GM08714 (cell line): ENCODE results near the gene RFX1.
A peak's percentile ranks its signal among the peaks of the same experiment; 100 is the strongest.
"Not testable (repeated sequence)": the region's sequence is repeated elsewhere in the genome, so short reads cannot be mapped to it uniquely, and the experiment has no call there.

Experiments
- H3K4me3 ChIP-seq: fragments of 200-500 bp; sonication (Bioruptor generic); 2 replicates; pipeline ENCODE4 v1.5.1; 2014; ENCODE audit warnings: mild to moderate bottlenecking, low read length, inconsistent platforms
- ZNF274 ChIP-seq: IDR thresholded peaks from 2 replicates; pipeline ENCODE4 v1.6.1; 2012; ENCODE audit warnings: mild to moderate bottlenecking, low read depth, low read length

RFX1 gene

DNA sequence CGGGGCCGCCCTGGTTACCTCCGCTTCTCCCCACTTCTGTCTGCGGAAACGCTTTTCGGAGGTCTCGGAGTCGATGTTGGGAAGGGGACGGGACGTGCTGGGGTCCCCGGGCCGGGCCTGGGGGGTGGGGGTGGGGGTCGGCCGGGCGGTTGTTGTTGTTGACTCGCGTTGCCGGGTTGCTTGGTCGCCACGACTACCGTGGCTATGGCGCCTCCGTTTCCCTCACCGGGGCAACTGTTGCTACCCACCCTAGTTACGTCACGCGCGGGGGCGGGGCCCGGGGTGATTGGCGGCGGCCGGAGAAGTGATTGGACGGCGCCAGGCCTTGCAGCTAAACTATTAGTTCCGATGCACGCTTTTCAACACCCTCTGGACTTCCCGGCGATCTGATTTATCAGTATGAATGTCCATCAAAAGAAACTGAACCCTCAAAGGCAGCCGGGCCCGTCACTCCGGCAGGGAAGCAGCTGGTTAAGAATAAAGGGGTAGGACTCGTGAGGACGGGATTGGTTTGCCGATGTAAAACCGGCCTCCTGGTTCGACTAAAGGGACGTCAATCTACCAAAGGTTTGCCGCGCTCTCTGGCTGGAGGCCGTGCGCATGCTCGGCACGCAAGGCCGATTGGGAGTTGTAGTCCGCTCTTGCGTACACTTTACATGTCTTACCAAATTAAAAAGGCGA, at the start of gene RFX1:
RFX1 (minus strand) TSS at position 236 of the 681 bp plus-strand sequence. CDS start 12,477 bp downstream, outside the sequence.
- peak within 1 kb of the TSS; percentile 68 for H3K4me3 ChIP-seq

GRCh38 chr19:14055396-14055795, 49.3 kb upstream of the RFX1 start:
- no peak overlapping the region for H3K4me3 ChIP-seq
- TF ChIP-seq ZNF274, result no peak

More for the DNA sequence above, at the start of gene RFX1:
- TF ChIP-seq ZNF274, result no peak

GRCh38 chr19:14054721-14055120, 48.6 kb upstream of the RFX1 start:
- no peak overlapping the region for H3K4me3 ChIP-seq
- no peak for TF ChIP-seq ZNF274

- no peak overlapping the region for H3K4me3 ChIP-seq
- no peak for TF ChIP-seq ZNF274
Observed at GRCh38 chr19:14054099-14054498, 48.0 kb upstream of the RFX1 start.

DNA sequence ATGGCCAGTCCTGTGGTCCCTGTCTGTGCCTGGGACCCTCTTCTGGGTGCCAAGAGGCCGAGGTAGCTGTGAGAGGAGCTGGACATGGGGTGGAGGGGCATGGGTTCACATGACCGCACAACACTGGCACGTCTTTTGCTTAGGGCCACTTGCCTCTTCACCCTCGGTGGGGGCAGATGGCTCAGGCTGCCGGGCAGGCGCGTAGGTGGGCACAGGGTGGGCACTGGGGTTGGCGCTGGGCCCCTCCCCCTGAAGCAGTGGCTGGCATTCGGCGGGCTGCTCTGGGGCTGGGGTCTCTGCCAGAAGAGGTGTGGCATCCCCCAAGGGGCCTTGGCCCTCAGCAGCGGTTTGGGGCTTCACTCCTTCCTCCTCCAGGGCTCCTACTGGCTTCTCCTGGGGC, 47.4 kb upstream of the RFX1 start:
- no peak overlapping the region for H3K4me3 ChIP-seq

DNA sequence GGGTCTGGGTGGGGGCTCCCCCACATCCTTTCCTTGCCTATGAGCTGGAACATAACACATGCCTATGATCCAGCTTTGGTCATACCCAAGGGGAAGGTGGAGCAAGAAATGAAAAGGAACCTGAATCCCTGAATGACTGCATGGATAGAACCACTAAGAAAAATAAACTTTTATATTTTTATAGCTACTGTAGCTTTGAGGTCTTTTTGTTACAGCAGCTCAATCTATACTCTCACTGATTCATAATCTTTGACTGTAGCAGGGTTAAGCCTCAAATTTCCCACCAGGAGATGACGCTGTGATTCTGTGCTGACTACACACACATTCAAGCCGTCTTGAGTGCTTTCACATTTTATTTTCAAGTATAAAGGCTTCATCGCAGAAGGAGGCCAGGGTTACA, 46.9 kb upstream of the RFX1 start:
- TF ChIP-seq ZNF274, result no peak
- no peak overlapping the region for H3K4me3 ChIP-seq

More for the DNA sequence above, 47.4 kb upstream of the RFX1 start:
- no peak for TF ChIP-seq ZNF274

DNA sequence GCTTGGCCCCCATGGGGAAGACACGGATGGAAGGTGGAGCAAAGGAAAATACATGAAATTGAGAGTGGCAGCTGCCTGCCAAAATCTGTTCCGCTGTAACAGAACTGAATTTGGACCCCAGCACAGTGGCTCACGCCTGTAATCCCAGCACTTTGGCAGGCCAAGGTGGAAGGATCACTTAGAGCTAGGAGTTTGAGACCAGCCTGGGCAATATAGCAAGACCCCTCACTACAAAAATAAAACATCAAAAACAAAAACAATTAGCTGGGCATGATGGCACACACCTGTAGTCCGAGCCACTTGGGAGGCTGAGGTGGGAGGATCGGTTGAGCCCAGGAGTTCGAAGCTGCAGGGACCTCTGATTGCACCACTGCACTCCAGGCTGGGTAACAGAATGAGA, 46.4 kb upstream of the RFX1 start:
- no peak overlapping the region for H3K4me3 ChIP-seq
- TF ChIP-seq ZNF274, result no peak

DNA sequence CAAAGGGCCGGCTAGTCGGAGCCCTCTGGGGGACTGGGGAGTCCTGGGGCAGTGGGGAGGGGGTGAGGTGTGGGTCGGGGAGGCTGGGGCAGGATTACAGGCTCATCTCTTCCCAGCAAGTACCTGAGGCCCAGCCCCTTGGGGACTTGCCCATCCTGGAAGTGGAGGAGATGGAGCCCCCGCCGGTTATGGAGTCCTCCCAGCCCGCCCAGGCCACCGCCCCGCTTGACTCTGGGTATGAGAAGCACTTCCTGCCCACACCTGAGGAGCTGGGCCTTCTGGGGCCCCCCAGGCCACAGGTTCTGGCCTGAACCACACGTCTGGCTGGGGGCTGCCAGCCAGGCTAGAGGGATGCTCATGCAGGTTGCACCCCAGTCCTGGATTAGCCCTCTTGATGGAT, 45.9 kb upstream of the RFX1 start:
- no peak for TF ChIP-seq ZNF274
- H3K4me3 ChIP-seq, result no peak overlapping the region

DNA sequence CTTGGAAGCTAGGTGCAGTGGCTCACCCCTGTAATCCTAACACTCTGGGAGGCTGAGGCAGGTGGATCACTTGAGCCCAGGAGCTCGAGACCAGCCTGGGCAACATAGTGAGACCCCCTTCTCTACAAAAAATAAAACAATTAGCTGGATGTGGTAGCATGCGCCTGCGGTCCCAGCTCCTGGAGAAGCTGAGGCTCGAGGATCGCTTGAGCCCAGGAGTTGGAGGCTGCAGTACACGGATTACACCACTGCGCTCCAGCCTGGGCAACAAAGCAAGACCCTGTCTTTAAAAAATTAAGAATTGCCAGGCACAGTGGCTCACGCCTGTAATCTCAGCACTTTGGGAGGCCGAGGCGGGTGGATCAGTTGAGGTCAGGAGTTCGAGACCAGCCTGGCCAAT, 44.8 kb upstream of the RFX1 start:
- not testable (repeated sequence) for H3K4me3 ChIP-seq

DNA sequence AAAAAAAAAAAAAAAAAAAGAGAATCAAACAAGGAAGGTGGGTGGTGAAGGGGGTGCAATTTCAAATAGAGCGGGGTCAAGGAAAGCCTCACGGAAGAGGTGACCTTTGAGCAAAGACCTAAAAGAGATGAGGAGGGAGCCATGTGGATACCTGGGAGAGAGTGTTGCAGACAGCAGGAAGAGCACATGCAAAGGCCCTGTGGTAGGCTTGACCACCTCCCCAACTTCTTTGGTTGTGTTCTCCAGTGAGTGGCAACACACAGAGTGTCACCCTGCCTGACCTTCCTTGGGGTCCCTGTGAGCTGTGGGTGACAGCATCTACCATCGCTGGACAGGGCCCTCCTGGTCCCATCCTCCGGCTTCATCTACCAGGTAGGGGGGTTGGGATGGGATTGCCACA, 44.4 kb upstream of the RFX1 start:
- TF ChIP-seq ZNF274, result no peak
- no peak overlapping the region for H3K4me3 ChIP-seq

GRCh38 chr19:14048443-14049153, 42.5 kb upstream of the RFX1 start:
- H3K4me3 ChIP-seq, result no peak overlapping the region
- no peak for TF ChIP-seq ZNF274

DNA sequence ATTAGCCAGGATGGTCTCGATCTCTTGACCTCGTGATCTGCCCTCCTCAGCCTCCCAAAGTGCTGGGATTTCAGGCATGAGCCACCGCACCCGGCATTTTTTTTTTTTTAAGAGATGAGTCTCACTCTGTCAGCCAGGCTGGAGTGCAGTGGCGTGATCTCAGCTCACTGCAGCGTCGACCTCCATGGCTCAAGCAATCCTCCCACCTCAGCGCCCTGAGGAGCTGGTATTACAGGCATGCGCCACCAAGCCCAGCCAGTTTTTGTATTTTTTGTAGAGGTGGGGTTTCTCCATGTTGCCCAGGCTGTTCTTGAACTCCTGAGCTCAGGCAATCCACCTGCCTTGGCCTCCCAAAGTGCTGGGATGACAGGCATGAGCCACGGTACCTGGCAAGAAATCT, 41.7 kb upstream of the RFX1 start:
- H3K4me3 ChIP-seq, result not testable (repeated sequence)

DNA sequence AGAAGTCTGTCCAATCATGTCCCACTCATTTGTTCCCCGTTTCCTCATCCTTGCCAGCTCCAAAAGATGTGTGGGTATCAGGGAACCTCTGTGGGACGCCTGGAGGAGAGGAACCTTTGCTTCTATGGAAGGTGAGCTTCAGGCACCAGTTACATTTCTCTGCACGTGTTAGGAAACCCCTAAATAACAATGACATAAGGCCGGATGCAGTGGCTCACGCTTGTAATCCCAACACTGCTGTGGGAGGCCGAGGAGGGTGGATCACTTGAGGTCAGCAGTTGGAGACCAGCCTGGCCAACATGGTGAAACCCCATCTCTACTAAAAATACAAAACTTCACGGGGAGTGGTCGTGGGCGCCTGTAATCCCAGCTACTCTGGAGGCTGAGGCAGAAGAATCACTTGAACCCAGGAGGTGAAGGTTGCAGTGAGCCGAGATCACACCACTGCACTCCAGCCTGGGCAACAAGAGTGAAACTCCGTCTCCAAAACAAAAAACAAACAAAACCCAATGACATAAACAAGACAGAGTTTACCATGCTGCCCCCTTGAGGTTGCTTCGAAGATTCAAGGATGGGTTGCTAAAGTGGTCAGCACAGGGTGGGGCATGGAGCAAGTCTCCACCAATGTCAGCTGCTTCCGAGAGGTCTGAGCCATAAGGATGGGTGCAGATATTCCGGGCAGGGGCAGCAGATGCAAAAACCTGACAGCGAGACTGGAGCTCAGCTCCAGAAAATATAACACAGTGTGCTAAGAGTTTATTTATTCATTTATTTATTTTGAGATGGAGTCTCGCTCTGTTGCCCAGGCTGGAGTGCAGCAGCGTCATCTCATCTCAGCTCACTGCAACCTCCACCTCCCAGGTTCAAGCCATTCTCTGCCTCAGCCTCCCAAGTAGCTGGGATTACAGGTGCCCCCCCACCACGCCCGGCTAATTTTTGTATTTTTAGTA, 36.8 kb upstream of the RFX1 start:
- not testable (repeated sequence) for H3K4me3 ChIP-seq

DNA sequence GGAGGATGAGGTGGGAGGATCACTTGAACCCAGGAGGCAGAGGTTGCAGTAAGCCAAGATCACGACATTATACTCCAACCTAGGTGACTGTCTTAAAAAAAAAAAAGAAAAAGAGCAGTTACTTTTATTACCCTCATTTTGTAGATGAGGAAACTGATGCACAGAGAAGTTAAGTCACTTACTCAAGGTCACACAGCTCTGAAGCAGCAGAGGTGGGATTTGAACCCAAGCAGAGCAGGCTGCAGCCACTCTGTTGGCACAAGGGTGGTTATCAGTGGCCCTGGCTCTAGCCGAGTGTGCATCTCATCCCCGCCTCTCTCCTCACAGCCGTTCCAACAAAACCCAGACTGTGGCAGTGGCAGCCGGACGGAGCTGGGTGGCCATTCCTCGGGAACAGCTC, 33.1 kb upstream of the RFX1 start:
- H3K4me3 ChIP-seq, result no peak overlapping the region
- TF ChIP-seq ZNF274, result no peak

DNA sequence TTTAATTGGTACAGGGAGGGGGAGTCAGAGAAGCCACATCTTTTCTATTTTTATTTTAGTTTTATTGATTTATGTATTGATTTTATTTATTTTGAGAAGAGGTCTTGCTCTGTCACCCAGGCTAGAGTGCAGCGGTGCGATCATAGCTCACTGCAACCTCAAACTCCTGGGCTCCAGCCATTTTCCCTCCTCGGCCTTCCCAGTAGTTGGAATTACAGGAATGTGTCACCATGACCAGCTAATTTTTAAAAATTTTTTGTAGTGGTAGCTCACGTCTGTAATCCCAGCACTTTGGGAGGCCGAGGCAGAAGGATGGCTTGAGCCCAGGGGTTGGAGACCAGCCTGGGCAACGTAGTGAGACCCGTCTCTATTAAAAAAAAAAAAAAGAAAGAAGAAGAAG, 29.6 kb upstream of the RFX1 start:
- H3K4me3 ChIP-seq, result no peak overlapping the region
- no peak for TF ChIP-seq ZNF274

DNA sequence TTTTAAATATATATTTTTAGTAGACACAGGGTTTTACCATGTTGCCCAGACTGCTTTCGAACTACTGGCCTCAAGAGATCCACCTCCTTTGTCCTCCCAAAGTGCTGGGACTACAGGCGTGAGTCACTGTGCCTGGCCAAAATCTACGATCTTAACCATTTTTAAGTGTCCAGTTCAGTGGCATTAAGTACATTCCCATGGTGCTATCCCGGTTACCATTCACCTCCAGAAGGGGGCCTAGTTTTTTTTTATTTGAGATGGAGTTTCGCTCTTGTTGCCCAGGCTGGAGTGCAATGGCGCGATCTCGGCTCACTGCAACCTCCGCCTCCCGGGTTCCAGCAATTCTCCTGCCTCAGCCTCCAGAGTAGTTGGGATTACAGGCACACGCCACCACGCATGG, 29.0 kb upstream of the RFX1 start:
- not testable (repeated sequence) for H3K4me3 ChIP-seq
